GM12878 (cell line): ENCODE data around the gene BCKDK. TPM values are rescaled to one million over a fixed set of nuclear protein-coding genes. Genes with fewer than 3 reads are reported as not detected.

ENCODE experiments used
- ATAC-seq: fragments of 200-7000 bp; cut with Tn5 transposase; 3 replicates; pipeline ENCODE4 v1.9.1; 2020; ENCODE audit warnings: mild to moderate bottlenecking, moderate library complexity
- BruUV-seq: library from RNA; stranded (reverse); fragments of 400-500 nt; replicated peaks from 2 replicates; lab custom pipeline; 2021; lab: Mats Ljungman, UMichigan
- CTCF ChIA-PET: fragments of 300-600 bp; sonication (Branson Sonifier 250); formaldehyde crosslinking; extraction: SDS; loops from one replicate; lab custom pipeline; 2021; ENCODE audit warnings: inconsistent platforms; lab: Yijun Ruan, JAX
- POLR2A ChIA-PET: fragments of 350-600 bp; formaldehyde crosslinking; extraction: SDS; loops from one replicate; lab custom pipeline; 2021; ENCODE audit warnings: inconsistent platforms; lab: Charles Lee
- RAD21 ChIA-PET: fragments of 300-600 bp; sonication (Branson Sonifier 250); formaldehyde crosslinking; loops from one replicate; lab custom pipeline; 2023; ENCODE audit warnings: antibody characterized with exemption; ENCODE audit not compliant: unreplicated experiment; lab: Charles Lee
- SMC1A ChIA-PET: fragments of 300-600 bp; sonication (Branson Sonifier 250); formaldehyde crosslinking; loops from one replicate; lab custom pipeline; 2023; ENCODE audit not compliant: unreplicated experiment, uncharacterized antibody; lab: Charles Lee
- DNase-seq: peaks from one replicate; pipeline ENCODE4 v3.0.0-alpha.2; 2011; ENCODE audit warnings: low read depth, low spot score
- FAIRE-seq: peaks from 3 replicates; lab custom pipeline; 2011; peaks lifted over from hg19 to GRCh38; lab: Jason Lieb, UNC
- H2AFZ ChIP-seq: 2 replicates; pipeline ENCODE4 v1.6.0; 2011; ENCODE audit warnings: low read depth, low read length, control low read depth; ENCODE audit not compliant: control insufficient read depth
- H3K27ac ChIP-seq: 2 replicates; pipeline ENCODE4 v1.5.1; 2011; ENCODE audit warnings: control low read depth; ENCODE audit not compliant: control insufficient read depth, insufficient read depth
- H3K27me3 ChIP-seq, 2 experiments: replicated peaks in 1 of 2; 2 replicates each; pipeline versions ENCODE4 v1.6.0 to v1.6.1; 2011; ENCODE audit warnings: low read length in 1 of 2; ENCODE audit not compliant: control insufficient read depth in 2 of 2, insufficient read depth in 2 of 2
- H3K36me3 ChIP-seq, 2 experiments: 2 replicates each; pipeline ENCODE4 v1.5.1; 2011; ENCODE audit warnings: low read length in 1 of 2; ENCODE audit not compliant: control insufficient read depth in 2 of 2, insufficient read depth in 2 of 2
- H3K4me1 ChIP-seq: 2 replicates; pipeline ENCODE4 v1.6.1; 2011; ENCODE audit warnings: mild to moderate bottlenecking, low read length, moderate library complexity, mixed read lengths; ENCODE audit not compliant: control insufficient read depth, insufficient read depth
- H3K4me2 ChIP-seq: 2 replicates; pipeline ENCODE4 v1.6.0; 2011; ENCODE audit warnings: control low read depth; ENCODE audit not compliant: control insufficient read depth, insufficient read depth
- H3K4me3 ChIP-seq: fragments of 200-600 bp; sonication (generic); 2 replicates; pipeline ENCODE4 v1.5.1; 2016
- H3K79me2 ChIP-seq: 2 replicates; pipeline ENCODE4 v1.6.0; 2011; ENCODE audit warnings: low read length; ENCODE audit not compliant: control insufficient read depth, insufficient read depth
- H3K9ac ChIP-seq: 2 replicates; pipeline ENCODE4 v1.8.0; 2011; ENCODE audit warnings: low read length, control low read depth, mixed read lengths; ENCODE audit not compliant: control insufficient read depth, insufficient read depth
- H3K9me3 ChIP-seq: replicated peaks from 3 replicates; pipeline ENCODE4 v1.5.1; 2011; ENCODE audit warnings: mild to moderate bottlenecking, low read length; ENCODE audit not compliant: control insufficient read depth, insufficient read depth
- H4K20me1 ChIP-seq: 2 replicates; pipeline ENCODE4 v1.6.0; 2011; ENCODE audit not compliant: control insufficient read depth, insufficient read depth
- CEBPZ ChIP-seq: fragments of 150-350 bp; IDR thresholded peaks from 2 replicates; pipeline ENCODE4 v1.6.1; 2016; ENCODE audit warnings: low read depth, low read length
- E2F4 ChIP-seq: IDR thresholded peaks from 2 replicates; pipeline ENCODE4 v1.6.1; 2012; ENCODE audit warnings: low read depth, low read length, improper control_type of control experiment
- EED ChIP-seq: sonication (generic); IDR thresholded peaks from 2 replicates; pipeline ENCODE4 v1.6.1; 2016; ENCODE audit warnings: antibody characterized with exemption, low read depth
- IKZF1 ChIP-seq: fragments of 450-650 bp; conservative IDR thresholded peaks from 2 replicates; pipeline ENCODE4 v1.6.1; 2017; ENCODE audit warnings: antibody characterized with exemption, mild to moderate bottlenecking
- KAT2A ChIP-seq: conservative IDR thresholded peaks from 2 replicates; pipeline ENCODE4 v1.6.1; 2011; ENCODE audit warnings: low read depth, low read length; ENCODE audit not compliant: control insufficient read depth
- MEF2B ChIP-seq: fragments of 450-650 bp; IDR thresholded peaks from 2 replicates; pipeline ENCODE4 v1.6.1; 2018; ENCODE audit warnings: mild to moderate bottlenecking, moderate library complexity; ENCODE audit not compliant: partially characterized antibody, poor library complexity, severe bottlenecking
- NFXL1 ChIP-seq: fragments of 450-650 bp; IDR thresholded peaks from 2 replicates; pipeline ENCODE4 v1.6.1; 2017; ENCODE audit warnings: antibody characterized with exemption, mild to moderate bottlenecking, borderline replicate concordance
- NR2C1 ChIP-seq: fragments of 450-650 bp; IDR thresholded peaks from 2 replicates; pipeline ENCODE4 v1.6.1; 2017; ENCODE audit warnings: antibody characterized with exemption, mild to moderate bottlenecking, moderate library complexity
- PML ChIP-seq: IDR thresholded peaks from 2 replicates; pipeline ENCODE4 v1.6.1; 2012; ENCODE audit warnings: low read length, inconsistent platforms
- SIX5 ChIP-seq: IDR thresholded peaks from 2 replicates; pipeline ENCODE4 v1.6.1; 2011; ENCODE audit warnings: mild to moderate bottlenecking, low read depth, low read length, moderate library complexity; ENCODE audit not compliant: severe bottlenecking
- SKIL ChIP-seq: fragments of 450-650 bp; IDR thresholded peaks from 2 replicates; pipeline ENCODE4 v1.6.1; 2017; ENCODE audit warnings: mild to moderate bottlenecking, low read depth, inconsistent platforms; ENCODE audit not compliant: poor library complexity, severe bottlenecking
- TBL1XR1 ChIP-seq: IDR thresholded peaks from 2 replicates; pipeline ENCODE4 v1.6.1; 2012; ENCODE audit warnings: low read depth, low read length, improper control_type of control experiment
- TCF12 ChIP-seq: IDR thresholded peaks from 2 replicates; pipeline ENCODE4 v1.6.1; 2011; ENCODE audit warnings: low read depth, mild to moderate bottlenecking, low read length
- USF2 ChIP-seq: IDR thresholded peaks from 2 replicates; pipeline ENCODE4 v1.6.1; 2011; ENCODE audit warnings: low read depth, low read length, improper control_type of control experiment, borderline replicate concordance
- ZBTB33 ChIP-seq: fragments of 450-650 bp; IDR thresholded peaks from 2 replicates; pipeline ENCODE4 v1.6.1; 2017; ENCODE audit warnings: mild to moderate bottlenecking
- ZNF622 ChIP-seq: fragments of 450-650 bp; IDR thresholded peaks from 2 replicates; pipeline ENCODE4 v1.6.1; 2017; ENCODE audit warnings: mild to moderate bottlenecking, inconsistent platforms
- WGBS: methylation state at CpG from one replicate; pipeline ENCODE4 v1.1.6; 2016; ENCODE audit warnings: low lambda C conversion rate; ENCODE audit not compliant: insufficient replicate concordance, insufficient coverage; ENCODE audit errors: missing lambda C conversion rate; 5-methylcytosine and 5-hydroxymethylcytosine counted together
- in situ Hi-C: fragments of 300-500 bp; cut with MboI; formaldehyde crosslinking; loops from 9 replicates; pipeline ENCODE4 v1.14.3; 2018; ENCODE audit warnings: mixed read lengths
- intact Hi-C: fragments of 100-400 bp; cut with micrococcal nuclease; formaldehyde crosslinking; loops from one replicate; pipeline ENCODE4 v1.14.2; 2022; ENCODE audit not compliant: unreplicated experiment
- polyA plus RNA-seq, 11 experiments: library from polyadenylated mRNA; depleted of rRNA in 4 of 11; unstranded in 6 of 11; stranded (reverse) in 5 of 11; fragments of >200 nt; fragmentation: Nextera tagmentation in 4 of 11; fragmentation: Illumina TruSeq in 1 of 11; extraction: Ambion mirVana in 4 of 11; extraction: Trizol in 1 of 11; gene quantifications; 1 replicate in 1 of 11; 2 replicates in 10 of 11; pipeline versions ENCODE4 v1.2.1 to v1.2.3, GENCODE V29; 2011 to 2016; ENCODE audit warnings: inconsistent platforms in 2 of 11, missing spikeins in 2 of 11, low read depth in 1 of 11
- total RNA-seq, 4 experiments: library from RNA; depleted of rRNA in 3 of 4; stranded (reverse); fragments of >200 nt in 3 of 4; fragmentation: Illumina TruSeq in 1 of 4; extraction: Trizol in 1 of 4; gene quantifications; 2 replicates each; pipeline versions ENCODE4 v1.2.1 to v1.2.3, GENCODE V29; 2013 to 2021

BCKDK gene
- total and polyA plus RNA-seq, 10 of the 15 experiments (the other 5 are each of a cell fraction or from before 2014, with no cell fraction given) = 0.68 to 56.6 (median 32.8) TPM

- POLR2A ChIA-PET = no interaction called here
- Histone ChIP-seq H3K27ac (no peak overlapping the region), H3K9me3 (no peaks in the 10 kb centered on the region), H4K20me1 (no peaks in the 10 kb centered on the region; the same call in 1 of the 2 replicates), H3K4me1 (no peaks in the 10 kb centered on the region), H2AFZ (no peak overlapping the region), H3K4me2 (no peak overlapping the region), H3K9ac (no peak overlapping the region), H3K36me3 (peaks cover 2% of the 10 kb centered on the region in 2 experiments; a peak in 3 of 4 replicates), H3K27me3 (no peaks in the 10 kb centered on the region), H3K4me3 (no peak overlapping the region), H3K79me2 (peaks cover 15% of the 10 kb centered on the region)
- BruUV-seq = no TSS peak
- intact Hi-C loops (no loop called here), in situ Hi-C loops (no loop called here)
- RAD21 ChIA-PET = no interaction called here
- DNase-seq (no peak), FAIRE-seq (no peak), ATAC-seq (no peak)
- 96% methylated on average over 8 of the region's 8 CpGs for WGBS
- SMC1A ChIA-PET = no interaction called here
- CTCF ChIA-PET = no interaction called here
- TF ChIP-seq SKIL (no peak), MEF2B (no peak), NR2C1 (no peak), USF2 (no peak), CEBPZ (no peak), ZNF622 (no peak), KAT2A (no peak), TBL1XR1 (no peak), ZBTB33 (no peak), TCF12 (no peak), E2F4 (no peak), EED (no peak), IKZF1 (no peak), SIX5 (no peak), NFXL1 (no peak), PML (no peak)
Observed at GRCh38 chr16:31089199-31089598, 19.0 kb upstream of the BCKDK start.
